Ascending aorta (tissue), 2 donors: ENCODE measurements around the gene HAUS7. TPM values are rescaled to one million over a fixed set of nuclear protein-coding genes. Genes with fewer than 3 reads are reported as not detected.
A peak's percentile ranks its signal among the peaks of the same experiment; 100 is the strongest.

Experiments used
- DNase-seq, 2 donors: peaks; one replicate each; pipeline ENCODE4 v3.0.0-alpha.2; 2019; ENCODE audit warnings: low spot score in 2 of 2
- H3K27ac ChIP-seq, 2 donors: fragments of 200-600 bp; sonication (generic); one replicate each; pipeline ENCODE4 v1.5.1; 2016 to 2017; ENCODE audit warnings: mild to moderate bottlenecking in 1 of 2
- H3K27me3 ChIP-seq: fragments of 200-600 bp; sonication (generic); one replicate; pipeline ENCODE4 v1.5.1; 2017
- H3K36me3 ChIP-seq, 2 donors: fragments of 200-600 bp; sonication (generic); one replicate each; pipeline ENCODE4 v1.5.1; 2016
- H3K4me1 ChIP-seq, 2 donors: fragments of 200-600 bp; sonication (generic); one replicate each; pipeline ENCODE4 v1.5.1; 2016 to 2017; ENCODE audit warnings: mild to moderate bottlenecking in 1 of 2
- H3K4me3 ChIP-seq, 2 donors: fragments of 200-600 bp; sonication (generic); one replicate each; pipeline ENCODE4 v1.5.1; 2016 to 2017; ENCODE audit warnings: mild to moderate bottlenecking in 1 of 2
- H3K9me3 ChIP-seq, 2 donors: fragments of 200-600 bp; sonication (generic); one replicate each; pipeline ENCODE4 v1.5.1; 2016
- CTCF ChIP-seq, 3 experiments: fragments of 200-600 bp in 2 of 3; fragments of 450-650 bp in 1 of 3; sonication (generic) in 2 of 3; IDR thresholded peaks; one replicate each; pipeline ENCODE4 v1.5.1; 2016 to 2019; ENCODE audit warnings: antibody characterized with exemption in 3 of 3, mild to moderate bottlenecking in 1 of 3, moderate library complexity in 1 of 3
- intact Hi-C: fragments of 100-400 bp; cut with DNase I; formaldehyde crosslinking; loops from one replicate; pipeline ENCODE4 v1.15.1; 2023
- total RNA-seq: library from RNA; depleted of rRNA; stranded (reverse); fragments of >200 nt; gene quantifications from one replicate; pipeline ENCODE4 v1.1.0, GENCODE V29; 2016

HAUS7 gene
- total RNA-seq, 1 donor from 2014 or later = 22.5 TPM

- Histone ChIP-seq H3K4me1 (peaks cover 4 to 30% of the 10 kb centered on the region in 2 donors), H3K27ac (peak overlapping the region; percentile 80 to 94)
These were observed 7.0 kb upstream of the HAUS7 start for GRCh38 chrX:153477364-153477857.

GRCh38 chrX:153476666-153477363, 6.4 kb upstream of the HAUS7 start:
- peak overlapping the region; percentile 80 to 94 for H3K27ac ChIP-seq
- H3K9me3 ChIP-seq = no peaks in the 10 kb centered on the region
- no peaks in the 10 kb centered on the region for H3K36me3 ChIP-seq
- peak overlapping the region in 1 of 2 donors; percentile 34 for H3K4me3 ChIP-seq
- H3K4me1 ChIP-seq = peaks cover 4 to 30% of the 10 kb centered on the region in 2 donors
- no peak for TF ChIP-seq CTCF (IDR thresholded peaks at IDR 0.05)
- intact Hi-C loops = loop anchor here (10.0 kb wide), 1 partner anchor 898 kb away; the partner anchor contains the start of genes EMD and FLNA
- no peaks in the 10 kb centered on the region for H3K27me3 ChIP-seq
- no peak for DNase-seq

More at GRCh38 chrX:153477364-153477857, 7.0 kb upstream of the HAUS7 start:
- intact Hi-C loops = loop anchor here (10.0 kb wide), 1 partner anchor 897 kb away; the partner anchor contains the start of genes EMD and FLNA
- no peaks in the 10 kb centered on the region for H3K27me3 ChIP-seq
- peak overlapping the region in 1 of 2 donors; percentile 34 for H3K4me3 ChIP-seq
- TF ChIP-seq CTCF (IDR thresholded peaks at IDR 0.05) = no peak
- H3K9me3 ChIP-seq = no peaks in the 10 kb centered on the region
- DNase-seq = no peak
- no peaks in the 10 kb centered on the region for H3K36me3 ChIP-seq

- Histone ChIP-seq H3K9me3 (no peaks in the 10 kb centered on the region), H3K27ac (peak overlapping the region; percentile 80 to 94), H3K27me3 (no peaks in the 10 kb centered on the region), H3K36me3 (no peaks in the 10 kb centered on the region), H3K4me1 (peaks cover 4 to 33% of the 10 kb centered on the region in 2 donors), H3K4me3 (no peak overlapping the region)
- no peak for TF ChIP-seq CTCF (IDR thresholded peaks at IDR 0.05)
- intact Hi-C loops = loop anchor here (10.0 kb wide), 1 partner anchor 899 kb away; the partner anchor contains the start of genes EMD and FLNA
- no peak for DNase-seq
These were observed 5.4 kb upstream of the HAUS7 start for GRCh38 chrX:153475751-153476281.

- Histone ChIP-seq H3K4me3 (peak overlapping the region in 1 of 2 donors; percentile 38), H3K4me1 (peaks cover 4 to 33% of the 10 kb centered on the region in 2 donors), H3K36me3 (no peaks in the 10 kb centered on the region), H3K9me3 (no peaks in the 10 kb centered on the region), H3K27ac (peak overlapping the region; percentile 80 to 94), H3K27me3 (no peaks in the 10 kb centered on the region)
- TF ChIP-seq CTCF (IDR thresholded peaks at IDR 0.05) = no peak
- intact Hi-C loops = loop anchor here (10.0 kb wide), 1 partner anchor 900 kb away; the partner anchor contains the start of genes EMD and FLNA
- DNase-seq = no peak
These were observed 4.9 kb upstream of the HAUS7 start for GRCh38 chrX:153475271-153475670.

GRCh38 chrX:153474718-153475117, 4.3 kb upstream of the HAUS7 start:
- no peak for TF ChIP-seq CTCF (IDR thresholded peaks at IDR 0.05)
- no peaks in the 10 kb centered on the region for H3K27me3 ChIP-seq
- no peaks in the 10 kb centered on the region for H3K9me3 ChIP-seq
- no peaks in the 10 kb centered on the region for H3K36me3 ChIP-seq
- peaks cover 4 to 35% of the 10 kb centered on the region in 2 donors for H3K4me1 ChIP-seq
- H3K4me3 ChIP-seq = peak overlapping the region in 1 of 2 donors; percentile 38
- peak in 1 of 2 donors; percentile 91 for DNase-seq
- H3K27ac ChIP-seq = peak overlapping the region; percentile 80 to 94
- intact Hi-C loops = loop anchor here (5.0 to 10.0 kb wide), 2 partner anchors 123 to 900 kb away; partner anchors contain the start of genes CCNQ, EMD and FLNA
